ENCODE results near the gene SLC25A39.

The SLC25A39 gene

GRCh38 chr17:44320066-44320465, 4.6 kb downstream of the SLC25A39 start:
- no peak for DNase-seq (ENCODE audit: low read depth in 2 of 2)
- no peak overlapping the region for H3K4me3 ChIP-seq (replicated peaks in 1 of 2; ENCODE audit: low read depth in 2 of 2, low read length in 2 of 2)
- no peak for TF ChIP-seq CTCF (IDR thresholded peaks at IDR 0.05; ENCODE audit: low read depth, low read length)

- no peak for TF ChIP-seq CTCF (IDR thresholded peaks at IDR 0.05; ENCODE audit: low read depth, low read length)
- no peak for DNase-seq (ENCODE audit: low read depth in 2 of 2)
- H3K4me3 ChIP-seq (replicated peaks in 1 of 2; ENCODE audit: low read depth in 2 of 2, low read length in 2 of 2) = no peak overlapping the region
Measured at GRCh38 chr17:44318077-44318892, 6.3 kb downstream of the SLC25A39 start.

GRCh38 chr17:44317545-44317944, 7.1 kb downstream of the SLC25A39 start:
- no peak overlapping the region for H3K4me3 ChIP-seq (replicated peaks in 1 of 2; ENCODE audit: low read depth in 2 of 2, low read length in 2 of 2)
- no peak for DNase-seq (ENCODE audit: low read depth in 2 of 2)
- no peak for TF ChIP-seq CTCF (IDR thresholded peaks at IDR 0.05; ENCODE audit: low read depth, low read length)

- no peak for TF ChIP-seq CTCF (IDR thresholded peaks at IDR 0.05; ENCODE audit: low read depth, low read length)
- H3K4me3 ChIP-seq (replicated peaks in 1 of 2; ENCODE audit: low read depth in 2 of 2, low read length in 2 of 2) = no peak overlapping the region
- no peak for DNase-seq (ENCODE audit: low read depth in 2 of 2)
Measured at GRCh38 chr17:44315760-44316731, 8.6 kb downstream of the SLC25A39 start.

- no peak for TF ChIP-seq CTCF (IDR thresholded peaks at IDR 0.05; ENCODE audit: low read depth, low read length)
- peak; percentile 22 to 32 for DNase-seq (ENCODE audit: low read depth in 2 of 2)
- H3K4me3 ChIP-seq (replicated peaks in 1 of 2; ENCODE audit: low read depth in 2 of 2, low read length in 2 of 2) = peak overlapping the region; percentile 29 to 39
Measured at GRCh38 chr17:44314869-44315661, 9.6 kb downstream of the SLC25A39 start.

GRCh38 chr17:44314524-44314868, 10.1 kb downstream of the SLC25A39 start:
- H3K4me3 ChIP-seq (replicated peaks in 1 of 2; ENCODE audit: low read depth in 2 of 2, low read length in 2 of 2) = no peak overlapping the region
- DNase-seq (ENCODE audit: low read depth in 2 of 2) = no peak
- no peak for TF ChIP-seq CTCF (IDR thresholded peaks at IDR 0.05; ENCODE audit: low read depth, low read length)

All from cardiac fibroblast (primary cell).